NCI-H2029 treated with DMSO at 0.1 percent for 48 hours (cell line): ENCODE data around the gene SMPX.
A peak's percentile ranks its signal among the peaks of the same experiment; 100 is the strongest.

Source experiments
- DNase-seq: peaks from one replicate; lab custom pipeline; 2025; lab: John Stamatoyannopoulos, UW

Gene SMPX

GRCh38 chrX:21744060-21744459 lies 13.9 kb downstream of the SMPX start:
- DNase-seq = no peak

- no peak for DNase-seq
These were observed 15.8 kb downstream of the SMPX start for GRCh38 chrX:21741869-21742701.

GRCh38 chrX:21741364-21741763 lies 16.6 kb downstream of the SMPX start:
- no peak for DNase-seq

GRCh38 chrX:21740329-21741274 lies 17.3 kb downstream of the SMPX start:
- DNase-seq = no peak

- DNase-seq = no peak
These were observed 19.0 kb downstream of the SMPX start for GRCh38 chrX:21738950-21739287.

GRCh38 chrX:21738210-21738949 lies 19.5 kb downstream of the SMPX start:
- peak; percentile 59 for DNase-seq

- no peak for DNase-seq
These were observed 22.2 kb downstream of the SMPX start for GRCh38 chrX:21735768-21736127.

- DNase-seq = no peak
These were observed 22.7 kb downstream of the SMPX start for GRCh38 chrX:21735038-21735767.

GRCh38 chrX:21734175-21734574 lies 23.7 kb downstream of the SMPX start:
- DNase-seq = no peak

GRCh38 chrX:21733705-21734104 lies 24.2 kb downstream of the SMPX start:
- no peak for DNase-seq

GRCh38 chrX:21730026-21730425 lies 27.9 kb downstream of the SMPX start:
- DNase-seq = no peak

GRCh38 chrX:21728276-21728968 lies 29.5 kb downstream of the SMPX start:
- no peak for DNase-seq

GRCh38 chrX:21725916-21726315 lies 32.0 kb downstream of the SMPX start:
- DNase-seq = no peak

- DNase-seq = no peak
These were observed 32.4 kb downstream of the SMPX start for GRCh38 chrX:21725496-21725895.

GRCh38 chrX:21723814-21724213 lies 34.1 kb downstream of the SMPX start:
- DNase-seq = no peak

- DNase-seq = no peak
These were observed 34.8 kb downstream of the SMPX start for GRCh38 chrX:21723084-21723483.

- DNase-seq = no peak
These were observed 36.7 kb downstream of the SMPX start for GRCh38 chrX:21721195-21721594.

- no peak for DNase-seq
These were observed 39.3 kb downstream of the SMPX start for GRCh38 chrX:21718575-21718974.

- no peak for DNase-seq
These were observed 40.1 kb downstream of the SMPX start for GRCh38 chrX:21717802-21718201.

- no peak for DNase-seq
These were observed 42.1 kb downstream of the SMPX start for GRCh38 chrX:21715825-21716224.

GRCh38 chrX:21715337-21715736 lies 42.6 kb downstream of the SMPX start:
- no peak for DNase-seq
